Panc1 (cell line): ENCODE measurements around the gene KIF26B. TPM values are rescaled to one million over a fixed set of nuclear protein-coding genes. Genes with fewer than 3 reads are reported as not detected.

Experiments
- ATAC-seq: fragments of 200-7000 bp; cut with Tn5 transposase; 2 replicates; pipeline ENCODE4 v1.9.1; 2020; ENCODE audit warnings: mild to moderate bottlenecking, moderate library complexity
- BruUV-seq: library from RNA; stranded (reverse); fragments of 400-500 nt; replicated peaks from 2 replicates; lab custom pipeline; 2021; lab: Mats Ljungman, UMichigan
- CTCF ChIA-PET: fragments of 300-600 bp; sonication (Branson Sonifier 250); formaldehyde crosslinking; loops from one replicate; lab custom pipeline; 2022; ENCODE audit warnings: antibody characterized with exemption; lab: Charles Lee
- POLR2A ChIA-PET: fragments of 300-600 bp; sonication (Branson Sonifier 250); formaldehyde crosslinking; loops from one replicate; lab custom pipeline; 2022; ENCODE audit warnings: antibody characterized with exemption; lab: Charles Lee
- DNase-seq: peaks from one replicate; pipeline ENCODE4 v3.0.0-alpha.2; 2010; ENCODE audit warnings: low read depth, low spot score
- H3K27ac ChIP-seq: 2 replicates; pipeline ENCODE4 v1.5.1; 2011; ENCODE audit warnings: mild to moderate bottlenecking, low read length, inconsistent platforms
- H3K27me3 ChIP-seq: fragments of 200-500 bp; sonication (Bioruptor generic); 2 replicates; pipeline ENCODE4 v1.6.0; 2014; ENCODE audit warnings: low read length, inconsistent platforms; ENCODE audit not compliant: control insufficient read depth, insufficient read depth
- H3K36me3 ChIP-seq: fragments of 200-500 bp; sonication (Bioruptor generic); 2 replicates; pipeline ENCODE4 v1.5.1; 2014; ENCODE audit warnings: inconsistent platforms, mild to moderate bottlenecking, low read length, moderate library complexity; ENCODE audit not compliant: control insufficient read depth, insufficient read depth
- H3K4me1 ChIP-seq: 2 replicates; pipeline ENCODE4 v1.5.1; 2011; ENCODE audit warnings: inconsistent platforms, mild to moderate bottlenecking, low read length, moderate library complexity; ENCODE audit not compliant: control insufficient read depth, insufficient read depth
- H3K4me3 ChIP-seq, 2 experiments: 2 replicates each; pipeline ENCODE4 v1.5.1; 2011 to 2012; ENCODE audit warnings: low read depth in 2 of 2, low read length in 2 of 2, mild to moderate bottlenecking in 2 of 2, inconsistent platforms in 1 of 2, moderate library complexity in 1 of 2
- H3K9me3 ChIP-seq: fragments of 200-500 bp; sonication (Bioruptor generic); 2 replicates; pipeline ENCODE4 v1.5.1; 2014; ENCODE audit warnings: low read depth, mild to moderate bottlenecking, inconsistent platforms, low read length, moderate library complexity; ENCODE audit not compliant: control insufficient read depth, insufficient read depth
- CTCF ChIP-seq: fragments of 450-650 bp; IDR thresholded peaks from 2 replicates; pipeline ENCODE4 v1.5.1; 2017; ENCODE audit warnings: mild to moderate bottlenecking
- POLR2AphosphoS5 ChIP-seq: IDR thresholded peaks from 2 replicates; pipeline ENCODE4 v1.6.1; 2012; ENCODE audit warnings: mild to moderate bottlenecking, low read depth, low read length, moderate library complexity
- REST ChIP-seq, 2 experiments: IDR thresholded peaks; 2 replicates each; pipeline ENCODE4 v1.6.1; 2011 to 2012; ENCODE audit warnings: low read depth in 2 of 2, control low read depth in 1 of 2, low read length in 1 of 2, mild to moderate bottlenecking in 1 of 2, moderate library complexity in 1 of 2; ENCODE audit not compliant: insufficient read depth in 1 of 2
- SIN3A ChIP-seq: IDR thresholded peaks from 2 replicates; pipeline ENCODE4 v1.6.1; 2012; ENCODE audit warnings: low read depth, mild to moderate bottlenecking, low read length, moderate library complexity, borderline replicate concordance; ENCODE audit not compliant: insufficient read depth
- TCF7L2 ChIP-seq: IDR thresholded peaks from 2 replicates; pipeline ENCODE4 v1.6.1; 2011; ENCODE audit warnings: mild to moderate bottlenecking, low read depth, low read length, inconsistent platforms
- in situ Hi-C: cut with HindIII; loops from 2 replicates; pipeline ENCODE4 v1.10.0; 2016; ENCODE audit warnings: low sequenced_read_pairs, low pct_unique_long_range_greater_than_20kb
- intact Hi-C: fragments of 100-400 bp; cut with micrococcal nuclease; formaldehyde crosslinking; loops from one replicate; pipeline ENCODE4 v1.10.0; 2022; ENCODE audit not compliant: unreplicated experiment
- total RNA-seq: library from RNA; stranded (reverse); gene quantifications from one replicate; pipeline ENCODE4 v1.2.1, GENCODE V29; 2021; ENCODE audit not compliant: unreplicated experiment

Gene KIF26B
- total RNA-seq, 1 experiment from 2014 or later, result 0.33 TPM

GRCh38 chr1:245131026-245131393, 23.8 kb upstream of the KIF26B start:
- no peaks in the 10 kb centered on the region for H3K36me3 ChIP-seq
- CTCF ChIA-PET, result no interaction called here
- no peak for DNase-seq
- intact Hi-C loops, result no loop called here
- TF ChIP-seq TCF7L2, result no peak
- no peak for TF ChIP-seq SIN3A
- TF ChIP-seq CTCF, result no peak
- TF ChIP-seq REST (IDR thresholded peaks at IDR 0.05; ENCODE audit: insufficient read depth in 1 of 2, low read depth in 2 of 2, low read length in 1 of 2), result no peak
- no peak overlapping the region for H3K27ac ChIP-seq
- no peaks in the 10 kb centered on the region; the same call in 1 of the 2 replicates for H3K4me1 ChIP-seq
- no peak overlapping the region for H3K4me3 ChIP-seq
- in situ Hi-C loops, result no loop called here
- no TSS peak for BruUV-seq
- POLR2A ChIA-PET, result no interaction called here
- no peaks in the 10 kb centered on the region; the same call in 1 of the 2 replicates for H3K27me3 ChIP-seq
- H3K9me3 ChIP-seq, result no peaks in the 10 kb centered on the region
- no peak; the same call in 1 of the 2 replicates for ATAC-seq

- ChIA-PET POLR2A (no interaction called here), CTCF (no interaction called here)
- Histone ChIP-seq H3K27ac (no peak overlapping the region), H3K27me3 (no peaks in the 10 kb centered on the region; the same call in 1 of the 2 replicates), H3K36me3 (no peaks in the 10 kb centered on the region), H3K4me1 (no peaks in the 10 kb centered on the region; the same call in 1 of the 2 replicates), H3K4me3 (no peak overlapping the region), H3K9me3 (no peaks in the 10 kb centered on the region)
- in situ Hi-C loops, result no loop called here
- DNase-seq (no peak), ATAC-seq (no peak)
- BruUV-seq, result no TSS peak
- intact Hi-C loops, result no loop called here
- no peak for TF ChIP-seq REST (IDR thresholded peaks at IDR 0.05; ENCODE audit: insufficient read depth in 1 of 2, low read depth in 2 of 2, low read length in 1 of 2)
- no peak for TF ChIP-seq SIN3A
- TF ChIP-seq POLR2AphosphoS5, result no peak
- no peak for TF ChIP-seq CTCF
- TF ChIP-seq TCF7L2, result no peak
These were observed 22.0 kb upstream of the KIF26B start for GRCh38 chr1:245132771-245133170.
